Stimulated activated naive B cell treated with anti-CD40 and anti-IgM and Interleukin-4, amounts not matched to agents 10 μg/mL and 1 μg/mL and 100 μg/mL, for 72 hours (primary cell): ENCODE data around the gene COL4A1.

ENCODE experiments used
- ATAC-seq, 2 donors: fragments of 150-1000 bp; cut with Tn5 transposase; replicated peaks; 2 replicates each; pipeline ENCODE4 v1.10.0; 2021; ENCODE audit warnings: moderate library complexity in 1 of 2
- DNase-seq: peaks from one replicate; pipeline ENCODE4 v3.0.0; 2021
- H3K27ac Mint-ChIP-seq: one replicate; pipeline ENCODE4 v1.8.0; 2022; ENCODE audit warnings: mild to moderate bottlenecking, mixed read lengths
- H3K27me3 Mint-ChIP-seq, 2 donors: one replicate each; pipeline ENCODE4 v1.8.0; 2022; ENCODE audit warnings: mixed read lengths in 2 of 2
- H3K36me3 Mint-ChIP-seq, 2 donors: one replicate each; pipeline ENCODE4 v1.8.0; 2022; ENCODE audit warnings: mixed read lengths in 2 of 2, mild to moderate bottlenecking in 1 of 2
- H3K4me1 Mint-ChIP-seq, 2 donors: one replicate each; pipeline ENCODE4 v1.8.0; 2022; ENCODE audit warnings: mixed read lengths in 2 of 2, mild to moderate bottlenecking in 1 of 2
- H3K4me3 Mint-ChIP-seq, 2 donors: one replicate each; pipeline ENCODE4 v1.8.0; 2022; ENCODE audit warnings: mild to moderate bottlenecking in 2 of 2, mixed read lengths in 2 of 2, moderate library complexity in 1 of 2
- H3K9me3 Mint-ChIP-seq, 2 donors: one replicate each; pipeline ENCODE4 v1.8.0; 2022; ENCODE audit warnings: mixed read lengths in 2 of 2, mild to moderate bottlenecking in 1 of 2

COL4A1 gene

DNA sequence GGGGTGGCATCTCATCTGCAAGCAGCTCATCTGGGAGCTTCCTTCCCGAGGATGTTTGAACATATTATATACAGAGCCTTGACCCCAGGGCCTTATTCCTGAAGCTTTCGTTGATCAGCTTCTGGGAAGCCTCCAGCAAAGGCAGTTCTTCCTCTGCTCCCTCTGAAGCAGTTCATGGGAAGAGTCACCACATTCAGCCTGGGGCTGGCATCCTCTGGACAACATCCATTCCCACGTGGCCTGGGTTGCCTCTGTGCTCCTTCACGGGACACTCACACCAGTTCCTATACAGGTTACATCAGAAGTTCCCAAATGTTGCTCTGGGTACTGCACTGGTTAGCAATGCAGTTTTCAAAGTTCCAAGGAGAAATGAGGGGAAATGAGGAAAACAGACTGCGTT lies 29.7 kb upstream of the COL4A1 start:
- Mint-ChIP-seq H3K27ac (no peak overlapping the region), H3K36me3 (peaks cover 0 to 12% of the 10 kb centered on the region in 2 donors), H3K4me1 (peaks cover 15 to 17% of the 10 kb centered on the region in 2 donors), H3K4me3 (no peak overlapping the region), H3K9me3 (peaks cover 6 to 12% of the 10 kb centered on the region in 2 donors), H3K27me3 (peaks cover 40 to 77% of the 10 kb centered on the region in 2 donors)
- DNase-seq, result no peak
- no peak for ATAC-seq

DNA sequence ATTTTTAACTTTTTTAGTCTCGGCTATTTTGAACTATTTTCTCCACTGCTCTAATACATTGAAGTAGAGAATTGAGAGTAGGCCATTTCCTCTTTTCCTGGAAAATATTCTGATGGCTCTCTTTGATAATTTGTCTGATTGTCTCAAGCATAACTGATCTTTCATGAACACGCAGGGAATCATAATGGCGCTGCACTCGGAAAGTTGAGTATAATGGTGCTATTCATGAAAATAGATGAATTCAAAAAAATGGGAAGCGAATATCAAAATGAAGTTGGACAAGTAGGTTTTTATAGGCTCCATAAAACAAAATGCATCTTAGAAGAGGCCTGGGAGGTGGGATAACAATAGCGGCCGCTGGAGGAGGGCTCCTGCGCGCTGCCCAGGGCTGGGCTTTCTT lies 29.2 kb upstream of the COL4A1 start:
- Mint-ChIP-seq H3K4me3 (no peak overlapping the region), H3K27me3 (peaks cover 43 to 76% of the 10 kb centered on the region in 2 donors), H3K4me1 (peaks cover 10 to 12% of the 10 kb centered on the region in 2 donors), H3K9me3 (peaks cover 6 to 12% of the 10 kb centered on the region in 2 donors), H3K36me3 (peaks cover 0 to 12% of the 10 kb centered on the region in 2 donors), H3K27ac (no peak overlapping the region)
- no peak for ATAC-seq
- no peak for DNase-seq

DNA sequence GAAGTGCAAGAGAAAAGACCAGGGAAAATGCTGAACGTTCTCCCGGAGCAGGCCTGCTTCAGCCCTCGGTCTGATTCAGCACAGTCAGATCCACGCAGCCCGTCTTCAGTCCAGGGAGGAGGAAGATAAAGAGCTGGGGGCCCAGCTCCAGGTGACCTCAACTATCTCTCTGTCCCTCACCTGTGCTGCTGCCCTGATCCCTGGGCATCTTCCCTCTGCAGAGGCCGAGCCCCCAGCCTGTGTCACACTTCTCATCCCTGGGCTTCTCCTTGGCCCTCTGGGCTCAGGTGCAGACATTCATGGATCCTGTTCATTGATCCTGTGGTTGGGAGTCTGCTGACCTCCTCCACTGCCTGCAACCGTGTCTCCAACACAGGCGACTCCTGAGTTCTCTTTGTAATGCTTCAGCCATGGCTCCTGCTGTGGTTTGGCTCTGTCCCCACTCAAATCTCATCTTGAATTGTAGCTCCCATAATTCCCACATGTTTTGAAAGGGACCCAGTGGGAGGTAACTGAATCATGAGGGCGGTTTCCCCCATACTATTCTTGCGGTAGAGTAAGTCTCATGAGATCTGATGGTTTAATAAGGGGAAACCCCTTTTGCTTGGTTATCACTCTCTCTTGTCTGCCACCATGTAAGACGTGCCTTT lies 28.0 kb upstream of the COL4A1 start:
- Mint-ChIP-seq H3K27me3 (peaks cover 44 to 74% of the 10 kb centered on the region in 2 donors), H3K36me3 (peaks cover 0 to 12% of the 10 kb centered on the region in 2 donors), H3K27ac (peak overlapping the region; percentile 10), H3K4me3 (no peak overlapping the region), H3K9me3 (peaks cover 6 to 12% of the 10 kb centered on the region in 2 donors), H3K4me1 (peaks cover 0 to under 1% of the 10 kb centered on the region in 2 donors)
- ATAC-seq (no peak), DNase-seq (no peak)

DNA sequence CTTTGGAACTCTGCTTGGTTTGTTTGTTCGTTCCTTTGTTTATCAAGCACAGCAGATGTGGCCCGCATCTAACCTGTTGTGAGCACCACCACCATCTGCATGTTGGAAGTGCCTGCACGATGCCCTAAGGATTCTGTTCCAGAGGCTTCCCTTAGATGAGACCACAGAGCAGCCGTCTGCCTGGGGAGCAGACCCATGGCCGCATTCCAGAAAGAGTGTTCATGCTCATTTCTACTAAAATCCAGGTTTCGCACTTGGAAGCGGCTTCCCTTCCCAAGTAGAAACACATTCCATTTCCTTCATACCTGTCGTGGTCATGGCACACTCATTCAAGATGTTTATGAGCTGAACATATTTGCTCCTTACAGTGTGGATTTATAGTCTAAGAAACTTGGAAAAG lies 27.3 kb upstream of the COL4A1 start:
- DNase-seq (no peak), ATAC-seq (no peak)
- no peak overlapping the region for H3K27ac Mint-ChIP-seq
- H3K27me3 Mint-ChIP-seq, result peaks cover 40 to 74% of the 10 kb centered on the region in 2 donors
- H3K9me3 Mint-ChIP-seq, result peaks cover 6 to 12% of the 10 kb centered on the region in 2 donors
- no peaks in the 10 kb centered on the region for H3K4me1 Mint-ChIP-seq
- no peak overlapping the region for H3K4me3 Mint-ChIP-seq
- peaks cover 0 to 12% of the 10 kb centered on the region in 2 donors for H3K36me3 Mint-ChIP-seq

DNA sequence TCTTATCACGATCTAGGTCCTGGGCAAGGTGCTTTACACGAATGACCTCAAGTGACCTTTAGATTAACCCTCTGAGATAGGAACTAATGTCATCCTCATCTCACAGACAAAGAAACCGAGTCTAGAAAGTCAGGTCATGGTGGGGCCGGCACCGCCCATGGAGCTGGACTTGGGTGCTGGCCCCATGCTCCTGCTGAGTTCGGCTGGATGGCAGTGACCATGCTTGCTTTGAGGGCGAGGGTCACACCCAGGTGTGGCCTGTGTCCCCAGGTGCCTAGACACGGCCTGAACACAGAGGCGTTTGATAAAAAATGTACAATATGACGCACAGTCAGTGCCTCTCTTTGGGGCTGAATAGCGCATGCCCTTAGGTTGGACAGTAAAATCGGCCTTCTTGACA lies 26.9 kb upstream of the COL4A1 start:
- Mint-ChIP-seq H3K4me3 (no peak overlapping the region), H3K36me3 (peaks cover 0 to 12% of the 10 kb centered on the region in 2 donors), H3K27me3 (peaks cover 36 to 74% of the 10 kb centered on the region in 2 donors), H3K27ac (no peak overlapping the region), H3K4me1 (no peaks in the 10 kb centered on the region), H3K9me3 (peaks cover 6 to 12% of the 10 kb centered on the region in 2 donors)
- no peak for DNase-seq
- ATAC-seq, result no peak

DNA sequence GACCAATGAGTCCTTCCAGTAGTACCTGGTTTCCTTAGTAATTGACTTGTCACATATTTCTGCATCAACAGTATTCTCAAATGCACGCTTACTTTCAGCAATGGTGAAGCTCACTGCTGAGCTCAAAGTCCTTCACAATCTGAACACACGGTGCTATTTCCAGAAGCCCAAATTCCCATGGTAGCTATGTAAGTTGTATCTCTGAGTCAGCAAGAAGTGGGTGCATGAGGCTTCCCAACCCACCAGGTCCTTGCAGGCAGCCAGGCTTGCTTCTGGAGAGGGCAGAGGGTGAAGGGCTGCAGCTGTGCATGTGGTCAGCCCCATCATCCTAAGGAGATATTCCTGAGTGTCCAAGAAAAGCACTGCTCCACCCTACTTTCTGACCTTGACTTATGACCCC lies 25.8 kb upstream of the COL4A1 start:
- no peak overlapping the region for H3K27ac Mint-ChIP-seq
- peaks cover 34 to 64% of the 10 kb centered on the region in 2 donors for H3K27me3 Mint-ChIP-seq
- peaks cover 6 to 12% of the 10 kb centered on the region in 2 donors for H3K9me3 Mint-ChIP-seq
- no peak for ATAC-seq
- H3K4me1 Mint-ChIP-seq, result no peaks in the 10 kb centered on the region
- H3K36me3 Mint-ChIP-seq, result peaks cover 0 to 12% of the 10 kb centered on the region in 2 donors
- no peak for DNase-seq
- H3K4me3 Mint-ChIP-seq, result no peak overlapping the region

DNA sequence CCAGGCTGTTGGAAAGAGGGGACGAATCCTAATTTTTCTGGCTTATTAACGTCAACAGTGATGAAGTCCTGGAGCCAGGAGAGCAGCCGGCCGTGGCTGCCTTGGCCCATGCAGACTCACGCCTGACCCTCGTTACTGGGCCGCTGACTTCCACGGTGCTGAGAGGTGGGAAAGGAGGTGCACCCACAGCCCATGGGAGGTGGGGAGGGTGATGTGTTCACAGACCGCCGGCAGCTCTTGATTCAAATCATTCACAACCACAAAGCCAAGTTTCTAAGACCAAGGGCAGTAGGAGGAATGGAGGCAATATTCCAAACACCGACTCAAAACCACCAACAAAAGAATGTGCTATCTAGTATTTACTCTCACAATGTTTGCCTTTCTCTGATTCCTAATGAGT lies 24.4 kb upstream of the COL4A1 start:
- H3K27ac Mint-ChIP-seq, result no peak overlapping the region
- DNase-seq (no peak), ATAC-seq (no peak)
- H3K9me3 Mint-ChIP-seq, result peaks cover 6 to 12% of the 10 kb centered on the region in 2 donors
- H3K4me1 Mint-ChIP-seq, result no peaks in the 10 kb centered on the region
- H3K36me3 Mint-ChIP-seq, result peaks cover 0 to 12% of the 10 kb centered on the region in 2 donors
- H3K4me3 Mint-ChIP-seq, result no peak overlapping the region
- peaks cover 45 to 69% of the 10 kb centered on the region in 2 donors for H3K27me3 Mint-ChIP-seq

DNA sequence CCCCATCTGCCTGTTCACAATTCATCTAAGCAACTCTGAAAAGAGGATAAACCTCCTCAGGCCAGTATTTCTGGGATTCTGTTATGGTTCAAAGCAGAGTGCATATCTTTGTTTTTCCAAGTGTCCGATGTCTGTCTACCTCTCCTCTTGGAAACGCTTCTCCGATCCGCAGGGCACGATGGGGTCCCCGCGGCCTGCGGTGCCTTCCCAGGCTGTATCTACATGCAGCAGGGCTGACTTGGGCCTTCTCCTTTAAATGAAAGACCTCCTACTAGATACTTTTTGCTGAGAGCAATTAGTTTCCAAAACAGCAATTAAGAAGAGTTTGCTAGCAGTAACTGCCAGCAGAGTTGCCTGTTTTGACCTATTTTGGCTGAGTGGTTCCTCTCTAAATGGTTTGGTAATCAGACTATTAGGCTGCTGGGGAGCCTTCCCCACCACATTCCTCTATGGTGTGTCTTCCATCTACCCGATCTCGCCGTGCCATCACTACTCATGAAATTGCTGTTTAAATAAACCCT lies 23.6 kb upstream of the COL4A1 start:
- no peaks in the 10 kb centered on the region for H3K4me1 Mint-ChIP-seq
- peaks cover 0 to 8% of the 10 kb centered on the region in 2 donors for H3K36me3 Mint-ChIP-seq
- ATAC-seq (no peak), DNase-seq (no peak)
- H3K27ac Mint-ChIP-seq, result no peak overlapping the region
- H3K9me3 Mint-ChIP-seq, result peaks cover 6 to 12% of the 10 kb centered on the region in 2 donors
- no peak overlapping the region for H3K4me3 Mint-ChIP-seq
- H3K27me3 Mint-ChIP-seq, result peaks cover 43 to 67% of the 10 kb centered on the region in 2 donors

DNA sequence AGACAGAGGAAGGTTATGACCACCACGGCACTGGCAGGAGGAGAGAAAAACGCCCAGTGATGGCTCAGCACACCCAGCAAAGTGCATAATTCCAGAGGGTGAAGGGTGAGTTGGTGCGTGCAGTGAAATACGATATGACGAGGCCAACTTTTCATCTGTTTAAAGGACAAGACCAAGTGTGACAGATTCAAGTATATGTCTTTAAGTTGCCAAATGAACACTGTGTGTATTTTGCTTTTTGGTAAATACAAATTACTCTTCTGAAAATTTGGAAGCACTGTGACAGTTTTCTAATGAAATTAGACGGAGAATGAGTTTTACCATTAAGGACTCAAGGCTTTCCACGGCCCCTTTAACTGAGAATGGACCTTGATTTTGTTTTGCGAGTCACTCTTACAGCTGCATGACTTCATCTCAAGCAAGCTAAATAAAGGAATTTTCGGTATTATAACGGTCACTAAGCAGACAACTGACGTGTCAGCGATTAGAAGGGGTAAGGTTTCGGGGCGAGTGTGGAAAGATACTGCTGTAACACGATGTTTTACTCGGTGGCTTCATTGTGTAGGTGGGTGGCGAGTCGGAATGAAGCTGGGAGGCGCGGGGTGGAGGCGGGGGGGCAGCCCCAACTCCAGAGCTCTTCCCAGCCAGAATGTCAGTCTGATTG lies 23.0 kb upstream of the COL4A1 start:
- ATAC-seq, result no peak
- peaks cover 0 to 3% of the 10 kb centered on the region in 2 donors for H3K36me3 Mint-ChIP-seq
- no peak overlapping the region for H3K4me3 Mint-ChIP-seq
- peaks cover 4 to 6% of the 10 kb centered on the region in 2 donors for H3K9me3 Mint-ChIP-seq
- no peaks in the 10 kb centered on the region for H3K4me1 Mint-ChIP-seq
- H3K27ac Mint-ChIP-seq, result no peak overlapping the region
- DNase-seq, result no peak
- H3K27me3 Mint-ChIP-seq, result peaks cover 45 to 67% of the 10 kb centered on the region in 2 donors

DNA sequence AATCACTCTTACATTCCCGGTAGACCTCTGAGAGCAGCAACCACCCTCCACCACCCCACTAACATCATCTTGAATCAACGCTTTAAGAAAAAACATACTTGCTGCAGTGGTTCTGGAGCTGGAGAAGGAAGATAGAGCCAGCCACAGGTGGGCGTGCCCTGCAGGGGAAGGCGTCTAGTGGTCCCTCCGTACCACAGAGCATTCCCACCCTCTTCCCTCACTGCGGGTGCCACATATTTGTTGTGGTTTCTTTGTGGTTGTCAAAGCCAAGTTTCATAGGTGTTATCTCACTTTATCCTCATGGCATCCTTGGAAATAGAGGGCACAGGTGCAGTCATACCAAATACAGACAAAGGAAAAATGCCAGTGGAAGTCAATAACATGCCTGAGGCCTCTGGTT lies 22.3 kb upstream of the COL4A1 start:
- Mint-ChIP-seq H3K4me1 (no peaks in the 10 kb centered on the region), H3K4me3 (no peak overlapping the region), H3K27me3 (peaks cover 46 to 68% of the 10 kb centered on the region in 2 donors), H3K9me3 (no peaks in the 10 kb centered on the region), H3K27ac (no peak overlapping the region), H3K36me3 (no peaks in the 10 kb centered on the region)
- DNase-seq (no peak), ATAC-seq (no peak)

DNA sequence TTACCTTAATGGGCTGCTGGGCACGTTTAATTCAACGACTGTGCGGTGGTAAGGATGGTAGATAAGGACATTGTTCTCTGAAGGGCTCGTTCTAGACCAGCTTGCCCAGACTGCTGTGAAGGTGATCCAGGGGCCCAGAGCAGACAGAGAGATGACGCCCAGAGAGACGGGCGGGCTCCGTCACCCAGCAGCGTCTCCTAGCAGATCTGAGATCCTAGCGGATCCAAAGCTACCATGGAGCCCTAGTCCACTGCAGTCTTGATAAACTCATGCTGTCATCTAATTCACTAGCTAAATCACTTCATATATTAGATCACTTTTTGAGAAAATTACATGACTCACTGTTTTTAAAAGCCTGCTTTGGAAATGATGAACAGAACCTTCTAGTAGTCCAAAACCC lies 21.6 kb upstream of the COL4A1 start:
- peaks cover 46 to 73% of the 10 kb centered on the region in 2 donors for H3K27me3 Mint-ChIP-seq
- no peaks in the 10 kb centered on the region for H3K9me3 Mint-ChIP-seq
- no peak for ATAC-seq
- no peak overlapping the region for H3K27ac Mint-ChIP-seq
- H3K4me3 Mint-ChIP-seq, result no peak overlapping the region
- no peak for DNase-seq
- H3K36me3 Mint-ChIP-seq, result no peaks in the 10 kb centered on the region
- no peaks in the 10 kb centered on the region for H3K4me1 Mint-ChIP-seq

DNA sequence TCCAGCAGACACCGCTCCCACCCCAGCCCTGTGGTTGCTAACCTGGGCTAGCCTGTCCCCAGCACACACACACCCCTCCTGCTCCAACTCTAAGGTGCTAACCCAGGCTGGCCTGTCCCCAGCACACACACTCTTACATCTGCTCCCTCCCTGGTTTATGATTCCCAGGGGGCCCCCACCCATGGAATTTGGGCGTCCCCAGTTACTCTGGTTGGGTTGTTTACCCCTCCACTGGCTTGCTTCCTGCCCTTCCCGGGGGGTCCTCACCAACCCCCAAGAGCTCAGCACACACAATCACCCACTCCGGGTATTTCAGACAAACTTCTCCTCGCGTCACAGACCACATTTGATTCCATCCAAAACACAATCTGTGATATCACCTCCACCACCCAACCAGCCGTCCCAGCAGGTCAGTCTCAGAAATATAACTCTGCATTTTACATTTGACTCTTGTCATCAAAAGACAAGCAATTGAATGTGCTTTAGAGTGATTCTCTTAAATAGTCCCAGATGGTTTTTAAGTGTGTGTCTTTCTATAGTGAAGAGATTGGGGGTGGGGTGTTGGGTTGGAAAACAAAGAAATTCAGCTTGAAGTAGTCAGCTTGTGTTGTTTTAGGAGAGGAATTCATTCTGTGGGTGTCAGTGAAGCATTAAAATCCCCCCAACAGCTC lies 20.2 kb upstream of the COL4A1 start:
- no peak overlapping the region for H3K27ac Mint-ChIP-seq
- H3K36me3 Mint-ChIP-seq, result no peaks in the 10 kb centered on the region
- no peak overlapping the region for H3K4me3 Mint-ChIP-seq
- DNase-seq (no peak), ATAC-seq (no peak)
- H3K4me1 Mint-ChIP-seq, result no peaks in the 10 kb centered on the region
- peaks cover 42 to 77% of the 10 kb centered on the region in 2 donors for H3K27me3 Mint-ChIP-seq
- no peaks in the 10 kb centered on the region for H3K9me3 Mint-ChIP-seq

DNA sequence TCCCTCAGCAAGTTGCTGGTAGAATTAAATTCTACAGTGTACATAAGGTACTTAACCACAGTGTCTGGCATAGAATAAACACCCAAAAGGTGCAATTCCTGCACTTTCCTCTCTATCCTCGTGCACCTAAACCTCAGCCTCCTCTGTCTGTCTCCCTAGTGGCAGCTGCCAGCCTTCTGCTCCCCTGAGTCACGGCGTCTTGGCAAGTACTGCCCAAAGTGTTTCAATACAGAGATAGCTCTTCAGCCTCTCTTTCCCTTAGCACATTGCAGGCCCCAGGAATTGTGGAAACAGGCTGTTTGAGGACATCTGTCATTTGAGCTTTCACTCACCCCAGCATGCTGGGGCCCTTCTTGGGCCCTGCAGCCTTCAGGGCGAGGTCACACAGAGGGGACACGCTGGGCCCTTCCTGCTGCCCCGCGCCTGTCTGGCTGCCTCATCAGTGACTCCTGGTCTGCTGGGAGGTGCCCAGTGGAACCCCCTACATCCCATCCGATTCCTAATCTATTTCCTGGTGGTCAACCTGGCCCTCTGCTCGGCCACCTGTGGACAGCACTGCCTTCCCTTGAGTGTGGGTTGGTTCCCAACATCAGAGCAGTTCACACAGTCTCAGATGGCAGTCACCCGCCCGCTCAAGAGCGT lies 19.4 kb upstream of the COL4A1 start:
- DNase-seq, result no peak
- Mint-ChIP-seq H3K27ac (no peak overlapping the region), H3K36me3 (no peaks in the 10 kb centered on the region), H3K9me3 (no peaks in the 10 kb centered on the region), H3K4me1 (no peaks in the 10 kb centered on the region), H3K27me3 (peaks cover 41 to 77% of the 10 kb centered on the region in 2 donors), H3K4me3 (no peak overlapping the region)
- no peak for ATAC-seq
